IPS-NIHi11 (cell line): ENCODE data around the gene CPN1.
A peak's percentile ranks its signal among the peaks of the same experiment; 100 is the strongest.

ENCODE experiments used
- DNase-seq: peaks from one replicate; pipeline ENCODE4 v3.0.0; 2012; ENCODE audit warnings: mixed read lengths, low spot score

CPN1 gene

GRCh38 chr10:100076750-100077149 is 4.9 kb downstream of the CPN1 start:
- DNase-seq = no peak

GRCh38 chr10:100075426-100076220 is 6.0 kb downstream of the CPN1 start:
- DNase-seq = no peak

DNA sequence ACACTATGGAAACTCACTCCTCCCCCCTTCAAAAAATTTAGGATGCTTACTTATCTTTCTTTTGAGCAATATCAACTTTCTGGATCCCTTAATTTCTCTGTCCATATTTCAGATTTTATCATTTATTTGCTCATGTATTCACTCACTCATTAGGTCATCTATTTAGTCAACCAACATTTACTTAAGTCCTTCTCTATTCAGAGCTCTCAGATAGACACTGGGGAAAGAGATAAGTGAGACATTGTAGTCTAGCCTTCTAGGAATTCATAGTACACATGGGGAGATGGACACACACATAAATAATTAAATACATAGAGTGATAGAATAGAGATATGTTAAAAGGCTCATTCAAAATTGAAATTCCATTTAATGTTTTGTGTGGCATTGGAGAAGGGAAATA is 9.2 kb downstream of the CPN1 start:
- DNase-seq = no peak

DNA sequence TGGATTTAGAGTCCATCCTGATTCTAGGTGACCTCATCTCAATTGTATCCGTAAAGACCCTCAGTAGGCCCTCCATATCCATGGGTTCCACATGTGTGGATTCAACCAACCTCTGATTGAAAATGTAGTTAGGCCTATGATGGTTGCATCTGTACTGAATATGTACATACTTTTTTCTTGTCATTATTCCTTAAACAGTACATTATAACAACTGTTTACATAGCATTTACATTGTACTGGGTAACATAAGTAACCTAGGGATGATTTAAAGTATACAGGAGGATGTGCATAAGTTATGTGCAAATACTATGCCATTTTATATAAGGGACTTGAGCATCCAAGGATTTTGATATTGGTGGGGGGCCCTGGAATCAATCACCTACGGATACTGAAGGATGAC is 10.1 kb downstream of the CPN1 start:
- DNase-seq = no peak

DNA sequence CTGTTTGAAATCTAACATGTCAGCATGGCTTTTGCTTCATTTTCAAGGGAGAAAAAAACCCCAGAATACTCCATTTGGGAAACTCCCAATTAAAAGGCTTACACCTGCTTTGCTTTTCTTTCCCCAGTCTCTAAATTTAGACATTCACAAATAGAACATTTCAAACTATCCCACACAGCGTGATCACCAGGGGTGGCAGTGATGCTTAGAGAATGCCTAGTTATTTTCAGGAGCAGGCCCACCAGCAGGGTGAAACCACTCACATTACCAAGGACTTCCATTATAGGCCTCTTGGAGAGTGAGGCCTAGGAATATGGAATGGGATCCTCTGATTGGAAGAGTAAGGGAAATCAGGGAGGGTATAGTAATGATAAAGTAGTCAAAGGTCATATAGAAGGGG is 14.2 kb downstream of the CPN1 start:
- no peak for DNase-seq

DNA sequence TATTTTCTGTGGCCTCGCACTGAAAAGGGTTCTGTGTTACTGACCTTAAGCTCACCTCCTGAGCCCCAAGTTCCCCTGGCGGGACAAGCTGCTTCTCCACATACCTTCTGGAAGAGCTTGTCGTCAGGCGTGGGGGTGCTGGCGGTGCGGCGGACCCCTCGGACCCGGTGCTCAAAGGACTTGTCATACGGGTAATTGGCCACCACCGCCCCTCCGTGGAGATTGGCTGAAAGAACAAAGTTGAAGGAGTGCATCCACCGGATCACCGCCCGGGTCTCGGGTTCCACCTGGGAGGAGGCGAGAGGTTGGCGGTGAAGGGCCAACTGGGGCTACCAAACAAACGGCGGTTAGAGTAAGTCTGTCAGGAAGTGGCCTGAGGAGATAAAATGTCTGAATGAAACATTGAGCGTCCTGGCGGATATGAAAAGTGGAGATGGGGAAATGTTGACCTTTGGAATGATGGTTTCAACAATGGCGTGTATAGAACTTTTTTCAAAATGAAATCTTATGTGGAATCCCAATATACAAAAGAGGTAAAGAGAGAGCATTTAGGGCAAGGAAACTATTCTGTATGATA is 16.5 kb downstream of the CPN1 start:
- DNase-seq = peak; percentile 46

GRCh38 chr10:100061401-100061800 is 20.3 kb downstream of the CPN1 start:
- DNase-seq = no peak

DNA sequence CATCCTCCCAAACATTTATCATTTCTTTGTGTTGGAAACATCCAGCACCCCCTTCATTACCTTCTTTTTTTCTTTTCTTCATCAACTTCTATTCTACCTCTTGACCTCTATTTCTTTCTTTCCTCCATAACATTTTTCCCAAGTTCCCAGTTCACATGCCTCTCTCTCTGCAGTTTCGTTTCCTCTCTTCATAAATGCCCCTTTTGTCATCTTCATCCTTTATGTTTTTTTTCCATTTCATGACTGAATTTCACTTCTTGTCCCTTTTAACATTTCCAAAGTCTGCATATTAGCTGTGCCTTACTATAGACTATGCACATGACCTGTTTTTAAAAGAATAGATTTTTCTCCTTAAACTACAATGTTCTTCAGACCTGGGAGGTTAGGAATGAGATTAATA is 23.7 kb downstream of the CPN1 start:
- no peak for DNase-seq

GRCh38 chr10:100053686-100054460 is 27.8 kb downstream of the CPN1 start:
- no peak for DNase-seq

DNA sequence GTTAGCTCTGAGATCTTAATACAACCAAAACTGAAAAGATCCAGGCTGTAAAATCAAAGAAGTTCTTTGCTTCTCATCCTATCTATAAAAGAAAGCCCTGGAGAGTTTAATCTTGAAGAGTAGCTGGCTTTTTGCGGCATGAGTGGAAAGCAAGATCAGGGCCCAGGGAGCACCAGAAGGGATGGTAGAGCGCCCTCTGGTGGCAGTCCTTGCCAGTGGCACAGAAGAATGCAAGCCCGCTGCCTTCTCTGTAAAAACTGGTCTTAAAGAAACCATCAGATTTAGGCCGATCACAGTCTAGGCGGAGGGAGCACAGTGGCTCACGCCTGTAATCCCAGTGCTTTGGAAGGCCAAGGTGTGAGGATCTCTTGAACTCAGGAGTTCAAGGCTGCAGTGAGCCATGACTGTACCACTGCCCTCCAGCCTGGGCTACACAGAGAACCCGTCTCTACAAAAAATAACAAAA is 35.6 kb downstream of the CPN1 start:
- DNase-seq = peak; percentile 84

DNA sequence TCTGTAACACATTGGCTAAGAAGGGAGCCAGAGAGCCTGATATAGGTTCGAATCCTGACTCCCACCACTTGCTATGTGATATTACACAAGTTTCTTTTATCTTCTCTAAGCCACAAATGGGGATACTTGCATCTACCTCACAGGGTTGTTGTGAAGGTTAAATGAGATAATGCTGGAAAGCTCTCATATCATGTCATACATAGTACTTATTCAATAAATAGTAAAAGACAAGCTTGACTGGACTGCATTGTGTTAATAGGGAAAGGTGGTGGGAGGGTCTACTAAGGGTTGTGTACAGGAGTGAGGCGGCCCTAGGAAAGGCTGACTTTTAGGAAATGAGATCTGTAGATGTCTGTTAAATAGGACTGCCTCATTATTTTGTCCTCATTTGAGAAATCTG is 36.1 kb downstream of the CPN1 start:
- DNase-seq = no peak

GRCh38 chr10:100043796-100044195 is 37.9 kb downstream of the CPN1 start:
- no peak for DNase-seq

DNA sequence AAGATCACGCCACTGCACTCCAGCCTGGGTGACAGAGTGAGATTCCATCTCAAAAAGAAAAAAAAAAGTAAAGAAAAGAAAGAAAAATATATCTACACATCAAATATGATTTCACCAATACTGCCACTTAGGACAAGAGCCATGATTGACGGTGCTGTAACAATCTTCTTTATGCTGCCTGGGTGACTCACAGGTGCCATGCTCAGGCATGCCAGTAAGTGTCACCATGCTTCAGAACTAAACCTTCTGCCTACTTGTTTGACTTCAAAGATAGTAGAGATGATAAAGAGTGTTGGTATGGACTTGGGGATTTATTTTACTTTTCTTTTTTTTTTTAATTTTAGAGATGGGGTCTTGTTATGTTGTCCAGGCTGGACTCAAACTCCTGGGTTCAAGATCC is 38.3 kb downstream of the CPN1 start:
- DNase-seq = no peak

- no peak for DNase-seq
These were observed 40.2 kb downstream of the CPN1 start for GRCh38 chr10:100041306-100042002.

DNA sequence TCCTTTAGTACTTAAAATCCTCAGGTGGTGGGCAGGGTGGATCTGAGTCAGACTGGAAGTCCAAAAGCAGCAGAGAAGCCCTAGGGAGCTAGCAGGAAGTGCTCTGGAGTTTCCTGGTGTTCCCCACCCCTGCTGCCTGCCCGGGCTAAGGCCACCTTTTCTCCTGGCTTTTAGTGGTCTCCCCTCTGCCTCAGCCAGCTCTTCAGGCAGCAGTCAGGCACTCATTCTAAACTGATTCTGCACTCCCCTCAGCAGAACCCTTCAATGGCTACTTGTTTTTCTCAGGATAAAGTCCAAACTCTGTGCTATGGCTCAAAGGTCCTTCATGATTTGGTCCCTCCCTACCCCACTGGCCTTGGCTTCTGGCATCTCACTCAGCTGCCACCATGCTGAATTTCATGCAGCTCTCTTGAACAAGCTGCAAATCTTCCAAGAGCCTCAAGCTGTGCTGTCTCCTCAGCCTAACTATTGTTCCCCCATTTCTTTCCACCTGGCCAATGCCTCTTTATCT is 43.1 kb downstream of the CPN1 start:
- peak; percentile 15 for DNase-seq

GRCh38 chr10:100037758-100038315 is 43.8 kb downstream of the CPN1 start:
- no peak for DNase-seq

GRCh38 chr10:100036850-100037249 is 44.8 kb downstream of the CPN1 start:
- DNase-seq = no peak

GRCh38 chr10:100033766-100034418 is 47.8 kb downstream of the CPN1 start:
- no peak for DNase-seq

GRCh38 chr10:100027416-100027815 is 54.3 kb downstream of the CPN1 start:
- no peak for DNase-seq

DNA sequence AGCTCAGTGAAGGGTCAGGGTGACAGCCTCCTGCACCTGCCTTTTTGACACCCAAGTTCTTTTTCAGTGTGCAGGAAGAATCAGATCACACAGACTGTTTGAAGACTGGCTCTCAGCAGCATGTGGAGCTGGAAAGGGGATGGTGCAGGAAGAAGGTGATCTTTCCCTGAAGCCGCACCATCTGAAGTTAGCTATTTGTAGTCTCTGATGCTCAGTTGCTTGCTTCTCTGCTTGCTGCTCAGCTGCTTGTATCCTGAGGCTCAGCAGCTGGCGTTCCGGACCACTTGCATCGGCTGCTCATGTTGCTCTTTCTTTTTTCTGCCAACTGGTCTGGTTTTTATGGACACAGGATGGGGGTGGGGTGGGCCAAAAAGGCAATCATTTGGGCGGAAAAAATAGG is 56.1 kb downstream of the CPN1 start:
- no peak for DNase-seq

DNA sequence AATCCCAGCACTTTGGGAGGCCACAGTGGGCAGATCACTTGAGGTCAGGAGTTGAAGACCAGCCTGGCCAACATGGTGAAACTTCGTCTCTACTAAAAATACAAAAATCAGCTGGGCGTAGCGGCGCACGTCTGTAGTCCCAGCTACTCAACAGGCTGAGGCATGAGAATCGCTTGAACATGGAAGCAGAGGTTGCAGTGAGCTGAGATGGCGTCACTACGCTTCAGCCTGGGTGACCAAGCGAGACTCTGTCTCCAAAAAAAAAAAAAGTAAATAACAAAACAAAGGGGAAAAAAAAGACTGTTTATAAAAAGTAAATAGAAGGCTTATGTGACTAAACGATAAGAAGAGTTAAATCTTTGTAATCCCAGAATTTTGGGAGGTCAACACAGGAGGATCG is 56.9 kb downstream of the CPN1 start:
- DNase-seq = no peak
